Natural killer cell (primary cell): Measurements from ENCODE around the gene ATP5ME. TPM values are rescaled to one million over a fixed set of nuclear protein-coding genes. Genes with fewer than 3 reads are reported as not detected.

ENCODE experiments used
- ATAC-seq, 3 donors: fragments of 150-1000 bp in 2 of 3; fragments of 200-7000 bp in 1 of 3; cut with Tn5 transposase; 1 replicate in 1 of 3; 2 replicates in 2 of 3; pipeline ENCODE4 v1.10.0; 2021; ENCODE audit warnings: mild to moderate bottlenecking in 2 of 3, moderate library complexity in 2 of 3
- DNase-seq, 2 donors: peaks; one replicate each; pipeline versions ENCODE4 v3.0.0 to v3.0.0-alpha.2; 2013 to 2021; ENCODE audit warnings: mixed read lengths in 1 of 2
- H3K27ac ChIP-seq: one replicate; pipeline ENCODE4 v1.5.1; 2013; ENCODE audit warnings: mild to moderate bottlenecking, low read length
- H3K27me3 ChIP-seq: one replicate; pipeline ENCODE4 v1.6.1; 2013; ENCODE audit warnings: low read length; ENCODE audit not compliant: control insufficient read depth, insufficient read depth
- H3K36me3 ChIP-seq: one replicate; pipeline ENCODE4 v1.6.1; 2013; ENCODE audit warnings: low read length; ENCODE audit not compliant: control insufficient read depth, insufficient read depth
- H3K4me1 ChIP-seq: one replicate; pipeline ENCODE4 v1.6.1; 2013; ENCODE audit warnings: low read length; ENCODE audit not compliant: control insufficient read depth, insufficient read depth
- H3K4me3 ChIP-seq: one replicate; pipeline ENCODE4 v1.5.1; 2013; ENCODE audit warnings: low read length
- H3K9me3 ChIP-seq: one replicate; pipeline ENCODE4 v1.6.1; 2013; ENCODE audit warnings: low read length; ENCODE audit not compliant: control insufficient read depth, insufficient read depth
- H3K27ac Mint-ChIP-seq, 2 donors: one replicate each; pipeline ENCODE4 v1.8.0; 2022; ENCODE audit warnings: mild to moderate bottlenecking in 2 of 2, mixed read lengths in 2 of 2, moderate library complexity in 1 of 2
- H3K27me3 Mint-ChIP-seq, 2 donors: one replicate each; pipeline ENCODE4 v1.8.0; 2022; ENCODE audit warnings: low read depth in 2 of 2, mixed read lengths in 2 of 2
- H3K36me3 Mint-ChIP-seq: one replicate; pipeline ENCODE4 v1.8.0; 2022; ENCODE audit warnings: mixed read lengths
- H3K4me1 Mint-ChIP-seq, 2 donors: one replicate each; pipeline ENCODE4 v1.8.0; 2022; ENCODE audit warnings: mixed read lengths in 2 of 2
- H3K4me3 Mint-ChIP-seq: one replicate; pipeline ENCODE4 v1.8.0; 2022; ENCODE audit warnings: mild to moderate bottlenecking, moderate library complexity, mixed read lengths
- H3K9me3 Mint-ChIP-seq, 2 donors: one replicate each; pipeline ENCODE4 v1.8.0; 2022; ENCODE audit warnings: mixed read lengths in 2 of 2
- CTCF ChIP-seq: fragments of 200-600 bp; IDR thresholded peaks from one replicate; pipeline ENCODE4 v1.8.0; 2022; ENCODE audit warnings: antibody characterized with exemption
- WGBS: methylation state at CpG from one replicate; pipeline ENCODE4 v1.1.7; 2013; ENCODE audit warnings: missing lambda C conversion rate; ENCODE audit not compliant: insufficient coverage; 5-methylcytosine and 5-hydroxymethylcytosine counted together
- intact Hi-C: fragments of 100-400 bp; cut with micrococcal nuclease; formaldehyde crosslinking; loops from one replicate; pipeline ENCODE4 v1.14.2; 2022
- total RNA-seq, 4 donors: library from RNA; stranded (reverse); fragments of 120-200 nt in 1 of 4; gene quantifications; one replicate each; pipeline versions ENCODE4 v1.2.3 to v1.2.4, GENCODE V29; 2013 to 2022

ATP5ME gene
- total RNA-seq, 3 donors from 2014 or later (not counting 1 experiment from before 2014, with no cell fraction given), result 114 to 140 (median 136) TPM

- no peaks in the 10 kb centered on the region for H3K36me3 ChIP-seq
- no peaks in the 10 kb centered on the region for H3K4me1 ChIP-seq
- ATAC-seq (no peak), DNase-seq (no peak)
- Mint-ChIP-seq H3K4me3 (no peak overlapping the region), H3K27me3 (no peaks in the 10 kb centered on the region), H3K27ac (no peak overlapping the region), H3K36me3 (no peaks in the 10 kb centered on the region), H3K4me1 (peaks cover 0 to 4% of the 10 kb centered on the region in 2 donors), H3K9me3 (no peaks in the 10 kb centered on the region)
- no peaks in the 10 kb centered on the region for H3K9me3 ChIP-seq
- no peak for TF ChIP-seq CTCF
- intact Hi-C loops, result no loop called here
- 55% methylated on average over 25 of the region's 29 CpGs for WGBS
- H3K27me3 ChIP-seq, result no peaks in the 10 kb centered on the region
- H3K4me3 ChIP-seq, result no peak overlapping the region
- H3K27ac ChIP-seq, result no peak overlapping the region
Observed at GRCh38 chr4:623914-624566, 50.0 kb downstream of the ATP5ME start.

- Histone ChIP-seq H3K27ac (no peak overlapping the region), H3K4me3 (no peak overlapping the region), H3K36me3 (no peaks in the 10 kb centered on the region), H3K9me3 (no peaks in the 10 kb centered on the region), H3K27me3 (no peaks in the 10 kb centered on the region), H3K4me1 (no peaks in the 10 kb centered on the region)
- Mint-ChIP-seq H3K4me1 (peaks cover 0 to 4% of the 10 kb centered on the region in 2 donors), H3K36me3 (no peaks in the 10 kb centered on the region), H3K27ac (no peak overlapping the region), H3K27me3 (no peaks in the 10 kb centered on the region), H3K4me3 (no peak overlapping the region), H3K9me3 (no peaks in the 10 kb centered on the region)
- ATAC-seq, result no peak
- intact Hi-C loops, result no loop called here
- 82% methylated on average over 24 of the region's 24 CpGs for WGBS
- DNase-seq, result no peak
- no peak for TF ChIP-seq CTCF
Observed at GRCh38 chr4:622996-623913, 50.8 kb downstream of the ATP5ME start.

Other genes starting within 250 kb of the ATP5ME start
- 10 to 100 TPM; 35.0 to 49.9 (median 37.3) TPM for gene ZNF721, start 175.1 kb downstream of the ATP5ME start, total RNA-seq
- gene PIGG, start 175.1 kb downstream of the ATP5ME start, total RNA-seq, result 10 to 100 TPM; 71.9 to 82.9 (median 81.3) TPM
- not detected for gene TMEM271, start 98.0 kb downstream of the ATP5ME start, total RNA-seq
- 10 to 100 TPM; 15.8 to 18.8 (median 17.2) TPM for gene PDE6B, start 48.7 kb downstream of the ATP5ME start, total RNA-seq
- 10 to 100 TPM; 23.4 to 39.5 (median 30.1) TPM for gene MYL5, start 266 bp upstream of the ATP5ME start, total RNA-seq
- 10 to 100 TPM; 10.0 to 14.9 (median 10.4) TPM for gene SLC49A3, start 14.9 kb upstream of the ATP5ME start, total RNA-seq
- 100 to 1,000 TPM in 1 of 3 donors, 10 to 100 TPM in 2; 71.2 to 101 (median 97.2) TPM for gene PCGF3, start 31.6 kb upstream of the ATP5ME start, total RNA-seq
- gene CPLX1, start 151.9 kb upstream of the ATP5ME start, total RNA-seq, result not detected